ENCODE data around the gene KIF21B. TPM values are rescaled to one million over a fixed set of nuclear protein-coding genes. Genes with fewer than 3 reads are reported as not detected.

The KIF21B gene
- total RNA-seq, 1 experiment from 2014 or later: 0.66 TPM

DNA sequence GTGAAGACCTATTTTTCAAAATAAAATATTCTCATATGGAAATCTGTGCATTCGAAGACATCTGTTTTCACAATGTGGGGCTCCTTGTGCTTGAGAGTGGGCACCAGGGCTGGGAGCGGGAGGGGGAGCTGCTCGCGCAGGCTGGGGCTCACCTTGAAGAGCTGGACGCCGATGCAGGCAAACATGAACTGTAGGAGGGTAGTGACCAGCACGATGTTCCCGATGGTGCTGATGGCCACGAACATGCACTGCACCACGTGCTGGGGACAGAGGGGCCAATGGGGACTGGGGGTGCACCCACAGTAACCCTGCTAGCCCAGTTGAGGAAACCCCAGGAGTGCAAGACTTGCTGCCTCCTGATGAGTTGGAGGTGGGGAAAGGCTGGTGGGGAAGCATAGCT, 42.2 kb upstream of the KIF21B start:
- ChIA-PET POLR2A (ENCODE audit: unreplicated experiment) (no interaction called here), CTCF (no interaction called here)
- Histone ChIP-seq H3K27me3 (ENCODE audit: low read length) (peaks cover 85% of the 10 kb centered on the region), H4K20me1 (ENCODE audit: low read length) (no peaks in the 10 kb centered on the region), H3F3A (ENCODE audit: low read length, unreplicated experiment) (no peaks in the 10 kb centered on the region), H3K79me2 (ENCODE audit: low read length) (no peaks in the 10 kb centered on the region), H3K4me3 (ENCODE audit: low read length) (no peak overlapping the region), H2AFZ (ENCODE audit: low read length) (no peak overlapping the region), H3K9ac (ENCODE audit: low read length) (no peak overlapping the region), H3K27ac (ENCODE audit: low read length) (no peak overlapping the region), H3K9me2 (replicated peaks; ENCODE audit: low read length) (no peaks in the 10 kb centered on the region), H3K4me1 (ENCODE audit: insufficient read depth, low read length) (no peaks in the 10 kb centered on the region), H3K9me3 (ENCODE audit: low read length) (no peaks in the 10 kb centered on the region), H3K4me2 (ENCODE audit: low read length) (no peak overlapping the region), H3K36me3 (ENCODE audit: low read depth, low read length) (no peaks in the 10 kb centered on the region)
- no peak for ATAC-seq
- no peak for DNase-seq
- TF ChIP-seq, protein P1, sequence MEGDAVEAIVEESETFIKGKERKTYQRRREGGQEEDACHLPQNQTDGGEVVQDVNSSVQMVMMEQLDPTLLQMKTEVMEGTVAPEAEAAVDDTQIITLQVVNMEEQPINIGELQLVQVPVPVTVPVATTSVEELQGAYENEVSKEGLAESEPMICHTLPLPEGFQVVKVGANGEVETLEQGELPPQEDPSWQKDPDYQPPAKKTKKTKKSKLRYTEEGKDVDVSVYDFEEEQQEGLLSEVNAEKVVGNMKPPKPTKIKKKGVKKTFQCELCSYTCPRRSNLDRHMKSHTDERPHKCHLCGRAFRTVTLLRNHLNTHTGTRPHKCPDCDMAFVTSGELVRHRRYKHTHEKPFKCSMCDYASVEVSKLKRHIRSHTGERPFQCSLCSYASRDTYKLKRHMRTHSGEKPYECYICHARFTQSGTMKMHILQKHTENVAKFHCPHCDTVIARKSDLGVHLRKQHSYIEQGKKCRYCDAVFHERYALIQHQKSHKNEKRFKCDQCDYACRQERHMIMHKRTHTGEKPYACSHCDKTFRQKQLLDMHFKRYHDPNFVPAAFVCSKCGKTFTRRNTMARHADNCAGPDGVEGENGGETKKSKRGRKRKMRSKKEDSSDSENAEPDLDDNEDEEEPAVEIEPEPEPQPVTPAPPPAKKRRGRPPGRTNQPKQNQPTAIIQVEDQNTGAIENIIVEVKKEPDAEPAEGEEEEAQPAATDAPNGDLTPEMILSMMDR (conservative IDR thresholded peaks at IDR 0.05; ENCODE audit: low read depth, low read length): no peak
- TF ChIP-seq EZH2 (IDR thresholded peaks at IDR 0.05; ENCODE audit: low read length, unreplicated experiment) (no peak), EZH2phosphoT487 (IDR thresholded peaks at IDR 0.05; ENCODE audit: borderline replicate concordance, low read length) (no peak)
- intact Hi-C loops (cut with micrococcal nuclease): no loop called here
- no TSS peak for BruUV-seq (replicated peaks)

DNA sequence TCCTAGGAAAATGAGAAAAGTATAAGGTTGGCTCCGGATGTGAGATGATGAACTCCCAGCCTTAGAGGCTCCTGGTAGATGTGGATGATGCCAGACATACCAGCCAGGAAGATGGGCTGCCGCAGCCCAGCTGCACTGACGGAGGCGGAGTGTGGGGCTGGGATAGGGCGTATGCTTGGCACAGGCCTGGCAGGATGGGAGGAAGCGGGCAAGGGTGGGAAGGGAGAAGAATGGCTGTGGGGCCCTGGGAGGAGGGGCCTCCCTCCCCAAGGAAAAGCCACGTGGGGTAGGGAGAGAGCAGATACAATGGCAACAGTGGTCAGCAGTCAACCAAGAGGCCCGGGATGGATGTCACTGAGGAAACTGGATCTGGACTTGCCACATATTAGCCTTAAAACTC, 41.3 kb upstream of the KIF21B start:
- Histone ChIP-seq H2AFZ (ENCODE audit: low read length) (no peak overlapping the region), H3K4me3 (ENCODE audit: low read length) (no peak overlapping the region), H3K9me2 (replicated peaks; ENCODE audit: low read length) (no peaks in the 10 kb centered on the region), H3F3A (ENCODE audit: low read length, unreplicated experiment) (no peaks in the 10 kb centered on the region), H3K27me3 (ENCODE audit: low read length) (peaks cover 84% of the 10 kb centered on the region), H3K9ac (ENCODE audit: low read length) (no peak overlapping the region), H3K9me3 (ENCODE audit: low read length) (no peaks in the 10 kb centered on the region), H4K20me1 (ENCODE audit: low read length) (no peaks in the 10 kb centered on the region), H3K27ac (ENCODE audit: low read length) (no peak overlapping the region), H3K4me1 (ENCODE audit: insufficient read depth, low read length) (no peaks in the 10 kb centered on the region), H3K4me2 (ENCODE audit: low read length) (no peak overlapping the region), H3K36me3 (ENCODE audit: low read depth, low read length) (no peaks in the 10 kb centered on the region), H3K79me2 (ENCODE audit: low read length) (no peaks in the 10 kb centered on the region)
- DNase-seq (no peak), ATAC-seq (no peak)
- POLR2A ChIA-PET (ENCODE audit: unreplicated experiment): no interaction called here
- CTCF ChIA-PET: no interaction called here
- TF ChIP-seq EZH2phosphoT487 (IDR thresholded peaks at IDR 0.05; ENCODE audit: borderline replicate concordance, low read length) (no peak), EZH2 (IDR thresholded peaks at IDR 0.05; ENCODE audit: low read length, unreplicated experiment) (no peak)
- TF ChIP-seq, protein P1 (conservative IDR thresholded peaks at IDR 0.05; ENCODE audit: low read depth, low read length): no peak
- intact Hi-C loops (cut with micrococcal nuclease): no loop called here
- BruUV-seq (replicated peaks): no TSS peak

DNA sequence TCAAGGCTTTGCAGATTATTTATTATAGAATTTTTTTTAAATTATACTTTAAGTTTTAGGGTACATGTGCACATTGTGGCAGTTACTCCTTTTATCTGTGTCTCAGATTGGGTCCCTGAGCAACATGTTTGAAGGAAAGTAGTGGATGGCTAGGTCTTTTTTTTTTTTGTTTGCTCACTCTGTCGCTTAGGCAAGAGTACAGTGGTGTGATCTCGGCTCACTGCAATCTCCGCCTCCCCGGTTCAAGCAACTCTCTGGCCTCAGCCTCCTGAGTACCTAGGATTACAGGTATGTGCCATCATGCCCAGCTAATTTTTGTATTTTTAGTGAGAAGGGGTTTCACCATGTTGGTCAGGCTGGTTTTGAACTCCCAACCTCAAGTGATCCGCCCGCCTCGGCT, 39.6 kb upstream of the KIF21B start:
- Histone ChIP-seq H3K4me3 (ENCODE audit: low read length) (no peak overlapping the region), H3K4me1 (ENCODE audit: insufficient read depth, low read length) (no peaks in the 10 kb centered on the region), H3K4me2 (ENCODE audit: low read length) (no peak overlapping the region), H2AFZ (ENCODE audit: low read length) (no peak overlapping the region), H3K36me3 (ENCODE audit: low read depth, low read length) (no peaks in the 10 kb centered on the region), H3K27me3 (ENCODE audit: low read length) (peaks cover 89% of the 10 kb centered on the region), H4K20me1 (ENCODE audit: low read length) (no peaks in the 10 kb centered on the region), H3F3A (ENCODE audit: low read length, unreplicated experiment) (no peaks in the 10 kb centered on the region), H3K27ac (ENCODE audit: low read length) (no peak overlapping the region), H3K9me3 (ENCODE audit: low read length) (no peaks in the 10 kb centered on the region), H3K9ac (ENCODE audit: low read length) (no peak overlapping the region), H3K9me2 (replicated peaks; ENCODE audit: low read length) (no peaks in the 10 kb centered on the region), H3K79me2 (ENCODE audit: low read length) (no peaks in the 10 kb centered on the region)
- ATAC-seq (no peak), DNase-seq (no peak)
- no TSS peak for BruUV-seq (replicated peaks)
- POLR2A ChIA-PET (ENCODE audit: unreplicated experiment): no interaction called here
- no peak for TF ChIP-seq EZH2 (IDR thresholded peaks at IDR 0.05; ENCODE audit: low read length, unreplicated experiment)
- TF ChIP-seq, protein P1 (conservative IDR thresholded peaks at IDR 0.05; ENCODE audit: low read depth, low read length): no peak
- no peak for TF ChIP-seq EZH2phosphoT487 (IDR thresholded peaks at IDR 0.05; ENCODE audit: borderline replicate concordance, low read length)
- CTCF ChIA-PET: no interaction called here
- intact Hi-C loops (cut with micrococcal nuclease): no loop called here

Measured in PC-3 (cell line).